ENCODE data around the gene GSG1L.

The GSG1L gene

DNA sequence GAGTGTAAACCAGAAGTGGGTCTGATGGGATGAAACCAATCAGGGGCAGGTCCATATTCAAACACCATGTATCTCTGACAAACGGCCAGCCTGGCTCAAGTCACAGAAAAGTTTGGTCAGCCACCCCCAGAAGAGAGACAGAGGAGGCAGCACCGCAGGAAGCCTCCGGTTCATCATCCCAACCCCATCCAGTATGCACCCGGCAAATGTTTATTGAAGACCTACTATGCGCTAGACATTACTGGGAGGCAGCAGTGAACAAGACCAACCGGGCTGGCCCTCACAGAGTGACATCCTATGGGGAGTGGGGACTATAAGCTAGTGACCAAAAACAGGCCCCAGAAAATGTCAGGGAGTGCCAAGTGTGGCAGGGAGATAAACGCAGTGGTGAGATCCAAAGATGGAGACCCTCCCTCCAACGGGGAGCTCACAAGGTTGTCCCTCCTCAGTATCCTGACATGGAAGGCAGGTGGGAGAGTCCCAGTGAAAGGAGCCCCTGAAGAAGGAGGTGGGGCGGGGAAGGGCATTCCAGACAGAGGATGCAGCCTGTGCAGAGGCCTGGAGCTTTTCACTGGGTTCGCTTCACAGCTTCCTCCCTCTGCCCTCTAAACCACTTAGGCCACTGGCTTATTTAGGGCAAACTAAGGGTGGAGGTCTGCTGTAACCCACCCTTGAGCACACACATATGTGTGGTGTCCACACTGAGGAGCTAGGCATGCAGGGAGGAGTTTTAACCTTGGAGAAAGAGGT lies 2.0 kb downstream of the GSG1L start:
- Mint-ChIP-seq H3K27me3 (peaks cover 64% of the 10 kb centered on the region), H3K4me3 (no peak overlapping the region), H3K9me3 (no peaks in the 10 kb centered on the region), H3K36me3 (ENCODE audit: low read depth) (no peaks in the 10 kb centered on the region), H3K27ac (no peak overlapping the region), H3K4me1 (ENCODE audit: low read depth) (no peaks in the 10 kb centered on the region)

DNA sequence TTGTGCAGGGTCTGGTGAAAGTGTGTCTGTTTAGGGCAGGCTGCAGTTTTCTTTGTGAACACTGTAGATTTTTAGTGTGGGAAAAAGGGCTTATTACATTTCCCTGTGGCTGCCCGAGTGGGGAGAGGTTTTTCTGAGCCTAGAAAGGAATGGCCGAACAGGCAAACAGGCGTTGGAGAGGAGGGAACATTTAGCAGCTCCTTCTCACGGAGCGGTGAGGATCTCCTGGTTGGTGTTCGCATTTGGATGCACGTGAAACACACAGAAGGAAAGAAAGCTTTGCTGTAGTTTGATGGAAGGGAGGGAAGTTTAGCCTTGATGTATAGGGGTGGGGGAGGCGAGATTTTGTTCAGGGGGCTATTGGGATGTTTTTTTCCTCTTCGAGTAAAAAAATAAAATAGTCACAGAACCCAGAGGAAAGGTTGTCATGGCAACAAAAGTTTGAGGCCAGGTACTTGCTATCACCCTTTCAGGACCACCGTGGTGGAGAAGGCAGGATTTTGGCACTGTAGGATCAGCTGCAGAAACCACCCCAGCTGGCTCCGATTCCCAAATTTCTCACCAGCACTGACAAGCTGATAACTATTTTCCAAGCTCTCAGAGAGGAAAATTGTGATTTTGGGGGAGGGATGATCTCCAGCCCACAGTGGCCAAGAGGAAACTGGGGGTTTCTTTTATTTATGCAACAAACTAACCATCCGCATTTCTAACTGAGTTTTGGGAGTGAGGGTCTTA lies 3.5 kb downstream of the GSG1L start:
- Mint-ChIP-seq H3K27me3 (peaks cover 60% of the 10 kb centered on the region), H3K4me3 (no peak overlapping the region), H3K27ac (no peak overlapping the region), H3K4me1 (ENCODE audit: low read depth) (no peaks in the 10 kb centered on the region), H3K36me3 (ENCODE audit: low read depth) (no peaks in the 10 kb centered on the region), H3K9me3 (no peaks in the 10 kb centered on the region)

DNA sequence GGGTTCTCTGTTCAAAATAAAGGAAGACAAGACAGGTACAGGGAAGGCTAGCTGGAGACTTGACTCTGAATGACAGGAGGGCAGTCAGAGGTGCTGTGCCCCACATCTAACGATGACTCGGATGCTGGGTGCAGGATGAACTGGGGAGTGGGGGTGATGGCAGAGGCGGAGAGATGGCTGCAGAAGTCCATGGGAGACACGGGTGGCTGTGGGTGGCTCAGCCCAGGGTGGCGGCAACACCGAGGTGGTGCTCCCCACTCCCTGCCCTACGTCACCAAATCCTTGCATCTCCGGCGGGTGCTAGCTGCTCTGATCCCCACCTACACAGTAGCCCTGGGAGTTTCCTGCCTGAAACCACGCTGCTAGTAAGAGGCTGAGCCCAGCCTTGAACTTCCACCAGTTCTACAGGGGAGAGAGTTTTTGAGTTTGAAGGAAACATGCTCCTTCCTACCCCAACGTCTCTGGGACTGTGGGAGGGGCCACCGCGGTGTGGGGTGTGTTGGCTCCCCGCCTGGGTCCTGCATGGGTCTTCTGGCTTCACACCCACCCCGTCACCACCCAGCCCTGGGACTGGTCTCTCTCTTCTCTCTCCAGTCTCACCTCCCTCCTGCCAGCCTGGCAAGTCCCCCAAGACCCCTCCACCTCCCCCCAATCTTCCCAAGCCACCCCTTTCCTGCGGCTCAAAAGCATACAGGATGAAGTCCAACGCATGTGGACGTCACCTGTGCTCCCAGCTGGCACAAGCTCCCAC lies 4.5 kb downstream of the GSG1L start:
- no peak overlapping the region for H3K4me3 Mint-ChIP-seq
- no peaks in the 10 kb centered on the region for H3K9me3 Mint-ChIP-seq
- H3K27me3 Mint-ChIP-seq, result peaks cover 51% of the 10 kb centered on the region
- H3K27ac Mint-ChIP-seq, result no peak overlapping the region
- H3K36me3 Mint-ChIP-seq (ENCODE audit: low read depth), result no peaks in the 10 kb centered on the region
- H3K4me1 Mint-ChIP-seq (ENCODE audit: low read depth), result no peaks in the 10 kb centered on the region

DNA sequence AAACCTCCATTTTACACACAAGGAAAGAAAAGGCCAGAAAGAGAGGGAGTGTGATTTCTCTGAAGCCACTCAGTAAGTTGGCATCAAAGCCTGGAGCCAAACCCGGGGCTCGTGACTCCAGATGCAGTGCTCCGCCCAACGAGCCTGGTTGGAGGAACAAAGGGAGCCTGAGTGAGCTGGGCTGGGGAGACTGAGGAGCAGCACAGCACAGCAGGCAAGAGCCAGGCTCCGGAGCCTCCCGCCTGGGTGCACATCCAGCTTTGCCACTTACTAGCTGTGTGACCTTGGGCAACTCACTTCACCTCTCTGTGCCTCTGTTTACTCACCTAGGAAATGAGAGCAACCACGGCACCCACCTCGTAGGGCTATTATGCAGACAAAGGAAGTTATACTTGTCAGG lies 5.6 kb downstream of the GSG1L start:
- peaks cover 56% of the 10 kb centered on the region for H3K27me3 Mint-ChIP-seq
- no peak overlapping the region for H3K4me3 Mint-ChIP-seq
- no peaks in the 10 kb centered on the region for H3K4me1 Mint-ChIP-seq (ENCODE audit: low read depth)
- no peak overlapping the region for H3K27ac Mint-ChIP-seq
- no peaks in the 10 kb centered on the region for H3K9me3 Mint-ChIP-seq
- no peaks in the 10 kb centered on the region for H3K36me3 Mint-ChIP-seq (ENCODE audit: low read depth)

DNA sequence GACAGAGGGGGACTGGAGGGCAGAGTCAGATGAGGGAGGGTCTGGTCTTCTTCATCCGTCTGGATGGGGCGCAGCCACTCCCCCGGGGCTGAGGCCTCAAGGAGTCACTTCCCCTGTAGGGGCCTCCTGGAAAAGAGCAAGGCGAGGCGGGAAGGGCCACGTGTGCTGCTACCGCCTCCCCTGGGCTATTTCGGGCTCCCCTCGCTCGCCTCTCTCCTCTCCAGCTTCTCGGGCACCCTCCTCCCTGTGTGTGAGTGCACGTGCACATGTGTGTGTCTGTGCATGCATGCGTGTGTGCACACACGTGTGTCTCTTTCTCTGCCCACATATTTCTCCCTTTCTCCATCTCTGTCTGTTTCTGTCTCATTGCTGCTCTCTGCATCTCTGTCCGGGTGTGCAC lies 10.1 kb downstream of the GSG1L start:
- Mint-ChIP-seq H3K4me1 (ENCODE audit: low read depth) (no peaks in the 10 kb centered on the region), H3K27ac (no peak overlapping the region), H3K27me3 (peaks cover 21% of the 10 kb centered on the region), H3K36me3 (ENCODE audit: low read depth) (no peaks in the 10 kb centered on the region), H3K9me3 (peaks cover 4% of the 10 kb centered on the region), H3K4me3 (no peak overlapping the region)

DNA sequence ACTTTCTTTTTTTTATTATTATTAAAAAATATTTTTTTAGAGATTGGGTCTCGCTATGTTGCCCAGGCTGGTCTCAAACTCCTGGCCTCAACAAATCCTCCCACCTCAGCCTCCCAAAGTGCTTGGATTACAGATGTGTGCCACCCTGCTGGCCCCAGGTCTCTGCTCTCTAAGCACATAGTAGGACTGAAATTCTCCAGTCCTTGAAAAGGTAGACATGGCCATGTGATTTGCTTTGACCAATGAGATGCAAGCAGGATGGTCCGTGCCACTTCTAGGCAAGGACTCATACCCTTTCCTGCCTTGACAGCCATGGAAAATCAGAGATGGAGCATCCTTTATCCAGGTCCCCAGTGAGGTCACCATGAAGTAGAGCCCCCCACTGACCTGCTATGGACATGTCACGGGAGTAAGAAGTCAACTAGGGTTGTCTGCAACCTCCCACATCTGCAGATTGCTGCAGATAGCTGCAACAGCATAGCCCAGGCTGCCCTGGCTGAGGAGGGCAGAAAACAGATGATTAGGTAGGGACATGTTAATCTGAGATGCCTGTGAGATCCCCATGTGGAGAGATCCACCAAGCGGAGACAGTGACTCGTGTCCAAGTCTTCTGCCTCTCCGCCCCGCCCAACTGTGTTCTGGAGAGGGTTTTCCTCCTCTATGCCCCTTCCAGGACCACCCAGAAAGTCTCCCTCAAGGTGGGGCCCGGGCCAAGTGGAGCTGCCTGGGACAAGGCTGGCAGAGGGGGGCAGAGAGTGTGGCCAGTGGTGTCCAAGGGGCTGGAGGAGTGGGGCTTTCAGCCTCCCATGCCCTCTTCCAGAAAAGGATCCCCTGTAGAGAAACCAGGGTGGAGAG lies 11.0 kb downstream of the GSG1L start:
- Mint-ChIP-seq H3K4me3 (no peak overlapping the region), H3K4me1 (ENCODE audit: low read depth) (no peaks in the 10 kb centered on the region), H3K9me3 (peaks cover 7% of the 10 kb centered on the region), H3K27ac (no peak overlapping the region), H3K27me3 (peaks cover 16% of the 10 kb centered on the region), H3K36me3 (ENCODE audit: low read depth) (no peaks in the 10 kb centered on the region)

DNA sequence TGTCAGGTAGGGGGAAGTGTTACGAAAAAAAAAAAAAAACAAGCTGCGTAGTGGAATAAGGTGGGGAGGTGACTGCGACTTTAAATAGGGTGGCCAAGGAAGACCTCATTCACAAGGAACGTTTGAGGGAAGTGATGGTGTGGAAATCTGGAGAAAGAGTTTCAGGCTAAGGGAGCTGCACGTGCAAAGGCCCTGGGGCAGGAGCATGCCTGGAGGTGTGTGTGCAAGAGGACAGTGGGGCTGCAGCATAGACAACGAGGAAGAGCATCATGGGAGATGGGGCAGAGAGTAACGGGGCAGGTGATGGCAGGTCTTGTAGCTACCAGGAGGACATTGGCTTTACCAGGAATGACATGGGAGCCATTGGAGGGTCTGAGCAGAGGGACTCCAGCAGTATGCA lies 12.0 kb downstream of the GSG1L start:
- Mint-ChIP-seq H3K36me3 (ENCODE audit: low read depth) (no peaks in the 10 kb centered on the region), H3K4me3 (no peak overlapping the region), H3K9me3 (peaks cover 14% of the 10 kb centered on the region), H3K27me3 (peaks cover 15% of the 10 kb centered on the region), H3K4me1 (ENCODE audit: low read depth) (no peaks in the 10 kb centered on the region), H3K27ac (no peak overlapping the region)

DNA sequence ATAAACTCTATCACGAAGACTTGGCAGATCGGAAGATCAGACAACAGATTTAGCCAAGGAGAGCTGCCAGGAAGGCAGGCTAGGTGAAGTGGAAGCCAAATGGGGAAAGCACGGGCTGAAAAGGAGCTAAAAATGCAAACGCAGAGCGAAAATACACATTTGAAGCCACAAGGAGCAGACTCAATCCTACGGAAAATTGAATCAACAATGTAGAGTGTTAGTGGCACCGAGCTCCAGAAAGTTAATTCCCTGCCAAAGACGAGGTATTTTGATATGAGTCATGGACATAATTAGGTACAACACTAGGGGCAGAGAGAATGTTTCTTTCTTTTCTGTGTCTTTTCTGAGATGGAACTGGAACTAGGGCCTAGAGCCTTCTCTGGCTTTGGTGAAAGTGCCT lies 20.7 kb downstream of the GSG1L start:
- Mint-ChIP-seq H3K4me3 (no peak overlapping the region), H3K4me1 (ENCODE audit: low read depth) (no peaks in the 10 kb centered on the region), H3K36me3 (ENCODE audit: low read depth) (no peaks in the 10 kb centered on the region), H3K27ac (no peak overlapping the region), H3K27me3 (peaks cover 9% of the 10 kb centered on the region), H3K9me3 (peaks cover 10% of the 10 kb centered on the region)

DNA sequence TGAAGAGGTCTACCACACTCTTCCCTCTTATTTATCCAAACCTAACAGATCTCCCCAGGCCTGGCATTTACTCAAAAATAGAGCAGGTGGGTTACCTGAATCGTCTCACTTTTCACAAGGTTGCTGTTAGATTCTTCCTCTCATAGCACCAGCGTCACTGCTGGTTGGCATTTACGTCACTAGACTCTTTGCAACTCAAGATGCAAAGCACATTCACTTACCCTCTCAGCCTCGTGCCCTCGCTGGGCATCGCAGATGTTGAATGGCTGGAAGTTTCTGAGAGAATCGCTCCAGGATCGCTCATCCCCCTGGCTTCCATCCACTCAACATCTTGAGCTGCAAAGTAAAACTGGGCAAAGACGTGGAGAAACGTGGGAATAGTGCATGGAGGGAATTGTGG lies 21.9 kb downstream of the GSG1L start:
- peaks cover 1% of the 10 kb centered on the region for H3K9me3 Mint-ChIP-seq
- H3K4me3 Mint-ChIP-seq, result no peak overlapping the region
- H3K27me3 Mint-ChIP-seq, result peaks cover 5% of the 10 kb centered on the region
- no peaks in the 10 kb centered on the region for H3K36me3 Mint-ChIP-seq (ENCODE audit: low read depth)
- no peak overlapping the region for H3K27ac Mint-ChIP-seq
- H3K4me1 Mint-ChIP-seq (ENCODE audit: low read depth), result no peaks in the 10 kb centered on the region

DNA sequence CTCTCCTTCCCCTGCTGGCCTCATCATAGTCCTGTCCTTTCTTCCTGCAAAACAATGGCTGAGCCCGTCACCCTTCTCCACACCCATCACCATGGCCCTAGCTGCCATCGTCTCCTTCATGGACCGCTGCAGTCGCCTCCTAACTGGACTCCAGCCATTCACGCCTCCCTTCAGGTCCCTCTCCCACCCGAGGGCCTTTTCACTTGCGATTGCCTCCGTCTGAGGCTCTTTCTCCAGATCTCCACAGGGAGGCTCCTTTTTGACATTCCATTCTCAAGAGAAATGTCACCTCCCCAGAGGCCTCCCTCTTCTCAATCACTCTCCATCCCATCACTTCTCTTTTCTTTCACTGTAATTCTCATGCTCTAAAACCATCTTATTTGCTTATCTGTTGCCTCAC lies 23.5 kb downstream of the GSG1L start:
- peaks cover 2% of the 10 kb centered on the region for H3K27me3 Mint-ChIP-seq
- H3K4me1 Mint-ChIP-seq (ENCODE audit: low read depth), result no peaks in the 10 kb centered on the region
- no peak overlapping the region for H3K27ac Mint-ChIP-seq
- no peaks in the 10 kb centered on the region for H3K36me3 Mint-ChIP-seq (ENCODE audit: low read depth)
- no peak overlapping the region for H3K4me3 Mint-ChIP-seq
- H3K9me3 Mint-ChIP-seq, result no peaks in the 10 kb centered on the region

DNA sequence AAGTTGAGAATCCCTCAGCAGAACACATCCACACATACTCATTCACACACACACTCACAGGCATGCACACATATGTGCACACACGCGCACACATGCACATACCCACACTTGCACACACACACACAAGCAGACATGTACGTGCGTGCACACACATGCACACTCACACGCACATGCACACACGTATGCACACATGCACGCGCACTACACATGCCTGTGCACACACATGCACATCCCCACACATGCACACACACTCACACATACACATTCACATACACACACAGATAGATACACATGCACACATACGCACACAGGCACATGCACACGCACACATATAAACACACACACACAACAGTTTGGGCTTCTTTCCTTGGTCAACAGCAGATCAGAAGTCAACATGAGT lies 24.0 kb downstream of the GSG1L start:
- H3K27me3 Mint-ChIP-seq, result no peaks in the 10 kb centered on the region
- no peak overlapping the region for H3K4me3 Mint-ChIP-seq
- H3K4me1 Mint-ChIP-seq (ENCODE audit: low read depth), result no peaks in the 10 kb centered on the region
- no peaks in the 10 kb centered on the region for H3K36me3 Mint-ChIP-seq (ENCODE audit: low read depth)
- H3K27ac Mint-ChIP-seq, result no peak overlapping the region
- no peaks in the 10 kb centered on the region for H3K9me3 Mint-ChIP-seq

DNA sequence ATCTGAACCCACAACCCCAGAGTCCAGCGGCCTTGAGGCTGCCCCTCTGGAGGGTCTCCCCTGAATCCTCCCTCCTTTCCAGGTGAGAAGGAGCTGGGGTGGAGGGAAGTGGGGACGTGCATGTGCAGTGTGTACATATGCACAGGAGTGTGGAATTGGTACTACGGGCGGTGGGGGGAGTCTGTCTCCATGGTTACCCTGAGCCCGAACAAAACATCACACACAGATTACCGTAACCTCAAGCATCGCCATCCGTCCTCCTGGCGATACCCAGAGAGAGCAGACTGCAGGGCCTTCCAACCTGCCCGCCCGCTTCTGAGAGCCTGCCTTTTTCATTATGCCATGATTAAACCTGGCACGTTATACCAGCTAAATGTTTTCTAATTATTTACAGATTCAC lies 25.1 kb downstream of the GSG1L start:
- H3K9me3 Mint-ChIP-seq, result no peaks in the 10 kb centered on the region
- no peaks in the 10 kb centered on the region for H3K36me3 Mint-ChIP-seq (ENCODE audit: low read depth)
- H3K4me1 Mint-ChIP-seq (ENCODE audit: low read depth), result no peaks in the 10 kb centered on the region
- no peaks in the 10 kb centered on the region for H3K27me3 Mint-ChIP-seq
- no peak overlapping the region for H3K27ac Mint-ChIP-seq
- no peak overlapping the region for H3K4me3 Mint-ChIP-seq

DNA sequence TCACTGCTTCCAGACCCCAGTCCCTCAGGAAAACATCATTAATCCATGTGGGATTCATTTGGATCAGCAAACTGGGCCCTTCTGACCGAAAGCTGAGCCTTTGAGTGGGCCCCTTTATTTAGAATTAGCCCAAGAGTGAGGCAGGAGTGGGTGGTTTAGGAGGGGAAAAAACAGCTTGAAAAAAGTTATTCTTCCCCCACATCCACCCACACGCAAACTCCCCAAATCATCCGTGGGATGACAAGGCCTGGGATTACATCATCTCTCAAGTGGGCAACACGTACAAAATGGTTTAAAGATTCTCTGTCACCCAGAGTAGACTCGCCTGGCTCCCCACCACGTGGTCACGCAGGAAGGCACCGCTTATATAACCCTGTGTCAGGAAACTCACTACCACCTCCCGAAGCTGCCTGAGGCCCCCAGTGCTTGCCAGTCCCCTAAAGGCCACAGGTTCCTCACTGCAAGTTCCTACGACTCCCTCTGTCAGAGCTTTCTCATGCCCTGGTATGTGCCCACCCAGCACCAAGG lies 27.6 kb downstream of the GSG1L start:
- Mint-ChIP-seq H3K9me3 (no peaks in the 10 kb centered on the region), H3K36me3 (ENCODE audit: low read depth) (no peaks in the 10 kb centered on the region), H3K4me3 (no peak overlapping the region), H3K27me3 (peaks cover 8% of the 10 kb centered on the region), H3K27ac (no peak overlapping the region), H3K4me1 (ENCODE audit: low read depth) (no peaks in the 10 kb centered on the region)

DNA sequence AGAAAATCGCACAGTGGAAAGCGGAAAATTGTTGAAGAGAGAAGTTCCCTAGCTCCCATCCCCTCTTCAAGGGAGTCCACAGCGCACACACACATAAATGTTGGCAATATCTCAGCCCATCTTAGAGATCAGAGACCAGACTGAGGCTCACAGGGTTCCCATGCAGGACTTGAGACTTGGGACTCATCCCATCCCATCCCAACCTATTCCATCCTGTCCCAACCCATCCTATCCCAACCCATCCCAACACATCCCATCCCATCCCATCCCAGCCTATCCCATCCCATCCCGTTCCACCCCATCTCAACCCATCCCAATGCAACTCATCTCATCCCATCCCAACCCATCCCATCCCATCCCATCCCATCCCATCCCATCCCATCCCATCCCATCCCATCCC lies 29.6 kb downstream of the GSG1L start:
- H3K9me3 Mint-ChIP-seq, result no peaks in the 10 kb centered on the region
- no peak overlapping the region for H3K27ac Mint-ChIP-seq
- no peaks in the 10 kb centered on the region for H3K4me1 Mint-ChIP-seq (ENCODE audit: low read depth)
- H3K36me3 Mint-ChIP-seq (ENCODE audit: low read depth), result no peaks in the 10 kb centered on the region
- H3K27me3 Mint-ChIP-seq, result peaks cover 8% of the 10 kb centered on the region
- H3K4me3 Mint-ChIP-seq, result no peak overlapping the region
